GM18499 (cell line): ENCODE data around the gene CRKL.
"Not testable (repeated sequence)": the region's sequence is repeated elsewhere in the genome, so short reads cannot be mapped to it uniquely, and the experiment has no call there.

ENCODE experiments used
- ATAC-seq: cut with Tn5 transposase; IDR thresholded peaks from one replicate; pipeline ENCODE4 v1.9.1; 2021; ENCODE audit warnings: moderate number of reproducible peaks; ENCODE audit not compliant: insufficient read depth, unreplicated experiment

The CRKL gene

DNA sequence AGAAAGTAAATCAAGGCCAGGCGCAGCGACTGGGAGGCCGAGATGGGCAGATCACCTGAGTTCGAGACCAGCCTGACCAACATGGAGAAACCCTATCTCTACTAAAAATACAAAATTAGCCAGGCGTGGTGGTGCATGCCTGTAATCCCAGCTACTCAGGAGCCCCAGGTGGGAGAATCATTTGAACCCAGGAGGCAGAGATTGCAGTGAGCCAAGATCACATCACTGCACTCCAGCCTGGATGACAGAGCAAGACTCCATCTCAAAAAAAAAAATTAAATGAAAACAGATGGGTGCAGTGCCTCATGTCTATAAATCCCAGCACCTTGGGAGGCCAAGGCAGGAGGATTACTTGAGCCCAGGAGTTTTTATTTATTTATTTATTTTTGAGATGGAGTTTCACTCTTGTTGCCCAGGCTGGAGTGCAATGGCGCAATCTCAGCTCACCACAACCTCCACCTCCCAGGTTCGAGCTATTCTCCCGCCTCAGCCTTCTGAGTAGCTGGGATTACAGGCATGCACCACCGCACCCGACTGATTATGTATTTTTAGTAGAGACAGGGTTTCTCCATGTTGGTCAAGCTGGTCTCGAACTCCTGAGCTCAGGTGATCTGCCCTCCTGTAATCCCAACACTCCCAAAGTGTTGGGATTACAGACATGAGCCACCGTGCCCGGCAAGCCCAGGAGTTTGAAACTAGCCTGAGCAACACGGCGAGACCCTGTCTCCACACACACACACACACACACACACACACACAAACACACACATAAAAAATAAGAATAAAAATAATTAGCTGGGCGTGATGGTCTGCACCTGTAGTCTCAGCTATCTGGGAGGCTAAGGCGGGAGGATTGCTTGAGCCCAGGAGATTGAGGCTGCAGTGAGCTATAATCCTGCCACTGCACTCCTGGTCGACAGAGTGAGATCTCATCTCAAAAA lies 15.8 kb upstream of the CRKL start:
- not testable (repeated sequence) for ATAC-seq

DNA sequence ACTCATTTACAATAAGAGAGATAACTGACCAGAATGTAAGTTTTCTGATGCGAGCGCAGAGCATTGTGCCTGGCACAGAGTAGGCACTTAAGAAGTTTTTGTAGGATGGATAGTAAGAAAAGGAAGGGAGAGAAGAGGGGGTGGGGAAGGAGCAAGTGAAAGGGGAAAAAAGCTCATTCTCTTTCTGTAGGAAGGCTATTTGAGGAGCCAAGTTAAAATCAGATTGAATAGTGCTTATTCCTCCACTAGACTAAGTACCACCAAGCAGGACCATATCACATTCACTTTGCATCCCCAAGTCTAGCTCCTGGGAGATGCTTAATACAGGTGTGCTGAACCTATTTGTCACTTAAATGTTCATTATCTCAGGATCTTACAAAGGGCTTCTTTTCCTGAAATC lies 14.1 kb upstream of the CRKL start:
- ATAC-seq, result no peak

DNA sequence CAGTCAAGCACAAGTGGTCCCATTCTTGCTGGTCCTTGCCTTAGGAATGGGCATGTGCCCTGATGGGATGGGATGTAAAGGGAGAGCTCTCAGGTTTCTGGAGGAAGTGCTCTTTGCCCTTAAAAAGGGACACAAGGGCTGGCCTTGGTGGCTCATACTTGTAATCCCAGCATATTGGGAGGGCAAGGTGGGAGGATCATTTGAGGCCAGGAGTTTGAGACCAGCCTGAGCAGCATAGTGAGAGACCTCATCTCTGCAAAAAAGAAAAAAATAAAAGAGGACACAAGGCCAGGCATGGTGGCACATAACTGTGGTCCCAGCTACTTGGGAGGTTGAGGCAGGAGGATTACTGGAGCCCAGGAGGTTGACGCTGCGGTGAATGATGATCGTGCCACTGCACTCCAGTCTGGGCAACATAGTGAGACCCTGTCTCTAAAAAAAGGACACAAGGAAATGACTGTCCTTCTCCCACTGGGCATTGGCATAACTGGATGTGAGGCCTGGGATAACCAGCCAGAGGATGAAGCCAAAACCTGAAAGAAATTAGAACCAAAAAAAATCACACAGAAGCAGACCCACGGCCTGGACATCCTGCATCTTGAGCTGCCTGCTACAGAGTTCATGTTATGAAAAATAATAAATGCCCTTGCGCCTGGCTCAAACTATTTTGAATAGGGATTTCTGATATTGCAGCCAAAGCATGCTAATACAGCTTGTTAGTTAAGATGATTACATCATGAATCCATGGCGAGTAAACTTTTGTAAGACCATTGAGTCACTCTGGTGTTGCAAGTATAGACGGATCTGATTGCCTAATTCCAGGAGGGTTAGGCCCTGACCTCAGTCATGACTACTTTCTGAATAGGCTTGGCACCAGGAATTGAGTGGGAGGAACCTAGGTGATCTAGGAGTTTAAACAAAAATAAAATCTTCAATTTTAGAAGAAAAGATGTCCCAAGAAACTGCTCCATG lies 12.9 kb upstream of the CRKL start:
- no peak for ATAC-seq

DNA sequence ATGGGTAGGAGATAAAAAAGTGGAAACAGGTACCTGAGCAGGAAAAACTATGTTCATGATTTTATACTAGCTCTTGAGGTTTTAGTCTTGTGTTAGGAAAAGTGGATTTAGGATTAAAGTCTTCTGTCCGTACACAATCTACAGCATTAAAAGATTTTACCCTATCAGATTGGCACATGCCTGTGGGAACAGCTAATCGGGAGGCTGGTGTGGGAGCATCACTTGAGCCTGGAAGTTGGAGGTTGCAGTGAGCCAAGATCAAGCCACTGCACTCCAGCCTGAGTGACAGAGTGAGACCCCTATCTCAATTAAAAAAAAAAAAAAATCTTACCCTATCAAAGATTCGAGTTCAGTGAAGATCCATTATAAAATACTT lies 12.2 kb upstream of the CRKL start:
- no peak for ATAC-seq

DNA sequence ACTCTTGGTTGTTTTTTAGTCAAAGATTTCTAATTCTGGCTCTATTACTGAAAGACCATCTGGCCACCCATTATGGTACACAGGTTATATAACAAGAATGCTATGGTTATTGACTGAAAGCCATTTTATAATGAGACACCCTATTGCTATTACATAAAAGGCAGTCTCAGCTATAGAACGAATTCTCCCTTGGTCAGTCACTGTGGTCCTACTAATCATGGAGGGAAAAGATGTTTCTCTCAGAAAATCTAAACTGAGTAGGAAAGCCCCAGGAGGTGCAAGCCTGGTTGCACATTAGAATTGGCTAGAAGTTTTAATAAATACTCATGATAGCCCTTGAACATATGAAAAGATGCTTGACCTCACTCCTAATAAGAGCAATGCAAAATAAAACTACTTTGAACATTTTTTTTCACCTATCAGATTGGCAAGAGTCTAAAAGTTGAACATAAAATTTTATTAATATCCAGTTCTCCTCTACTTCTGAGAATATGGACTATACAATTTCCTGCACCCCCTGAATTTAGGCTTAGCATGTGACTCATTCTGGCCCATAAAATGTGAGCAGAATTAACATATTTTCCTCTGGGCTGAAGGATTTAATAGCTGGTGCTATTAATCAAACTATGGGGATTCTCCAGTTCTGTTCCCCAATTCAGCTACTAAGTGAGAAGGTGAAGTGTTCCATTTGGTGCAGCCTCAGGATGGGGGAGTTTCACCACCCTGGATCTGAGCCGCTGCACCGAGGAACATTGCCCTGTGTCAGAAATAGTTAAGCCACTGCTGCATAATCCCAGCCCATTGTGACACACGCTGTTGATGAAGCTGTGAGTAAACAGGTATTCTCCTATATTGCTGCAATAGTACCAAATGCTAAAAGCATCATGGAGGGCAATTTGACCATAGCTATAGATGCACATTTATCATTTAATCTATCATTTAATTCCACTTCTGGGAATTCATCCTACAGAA lies 11.5 kb upstream of the CRKL start:
- no peak for ATAC-seq

DNA sequence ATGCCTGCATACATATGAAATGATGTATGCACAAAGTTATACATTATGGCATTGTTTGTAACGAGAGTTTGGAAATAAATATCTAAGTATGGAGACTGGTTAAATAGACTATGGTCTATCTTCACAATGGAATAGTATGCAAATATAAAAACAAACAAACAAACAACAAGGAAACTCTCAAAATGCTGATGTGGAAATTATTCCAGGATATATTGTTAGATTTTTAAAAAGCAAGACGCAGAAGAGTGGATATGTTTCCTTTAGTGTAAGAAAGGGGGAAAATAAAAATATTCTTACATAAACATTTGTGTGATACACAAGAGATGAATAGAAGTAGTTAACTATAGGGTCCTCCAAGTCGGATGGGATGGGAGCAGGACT lies 10.8 kb upstream of the CRKL start:
- no peak for ATAC-seq

DNA sequence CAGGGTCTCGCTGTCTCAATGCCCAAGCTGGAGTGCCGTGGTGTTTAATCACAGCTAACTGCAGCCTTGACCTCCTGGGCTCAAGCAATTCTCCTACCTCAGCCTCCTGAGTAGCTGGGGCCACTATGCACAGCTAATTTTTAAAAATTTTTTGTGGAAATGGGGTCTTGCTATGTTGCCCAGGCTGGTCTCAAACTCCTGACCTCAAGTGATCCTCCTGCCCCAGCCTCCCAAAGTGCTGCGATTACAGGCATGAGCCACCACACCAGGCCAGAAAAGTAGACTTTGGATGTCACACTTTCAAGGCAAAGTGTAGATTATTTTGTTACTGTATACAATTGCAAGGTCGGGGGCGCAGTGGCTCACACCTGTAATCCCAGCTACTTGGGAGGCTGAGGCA lies 8.5 kb upstream of the CRKL start:
- not testable (repeated sequence) for ATAC-seq

DNA sequence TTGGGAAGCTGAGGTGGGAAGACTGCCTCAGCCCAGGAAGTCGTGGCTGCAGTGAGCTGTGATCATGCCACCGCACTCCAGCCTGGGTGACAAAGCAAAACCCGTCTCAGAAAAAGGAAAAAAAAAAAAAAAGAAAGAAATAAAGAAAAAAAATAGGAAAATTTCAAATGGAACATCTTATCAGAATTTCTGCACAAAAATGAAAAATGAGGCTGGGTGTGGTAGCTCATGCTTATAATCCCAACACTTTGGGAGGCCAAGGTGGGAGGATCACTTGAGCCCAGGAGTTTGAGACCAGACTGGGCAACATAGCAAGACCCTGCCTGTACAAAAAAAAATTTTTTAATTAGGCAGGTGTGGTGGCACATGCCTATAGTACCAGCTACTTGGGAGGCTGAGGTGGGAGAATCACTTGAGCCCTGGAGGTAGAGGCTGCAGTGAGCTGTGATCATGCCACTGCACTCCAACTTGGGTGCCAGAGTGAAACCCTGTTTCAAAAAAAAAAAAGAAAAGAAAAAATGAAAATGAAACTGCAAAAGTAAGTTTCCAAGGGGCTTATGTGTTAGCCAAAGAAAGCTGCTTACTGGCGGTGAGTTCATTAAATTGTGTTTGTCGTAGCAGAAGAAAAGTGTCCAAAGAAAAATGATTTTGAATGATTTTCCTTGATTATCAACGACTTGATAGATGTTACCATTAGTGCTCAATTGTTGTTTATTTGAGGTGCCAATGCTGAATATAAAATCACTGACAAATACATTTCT lies 7.5 kb upstream of the CRKL start:
- no peak for ATAC-seq

DNA sequence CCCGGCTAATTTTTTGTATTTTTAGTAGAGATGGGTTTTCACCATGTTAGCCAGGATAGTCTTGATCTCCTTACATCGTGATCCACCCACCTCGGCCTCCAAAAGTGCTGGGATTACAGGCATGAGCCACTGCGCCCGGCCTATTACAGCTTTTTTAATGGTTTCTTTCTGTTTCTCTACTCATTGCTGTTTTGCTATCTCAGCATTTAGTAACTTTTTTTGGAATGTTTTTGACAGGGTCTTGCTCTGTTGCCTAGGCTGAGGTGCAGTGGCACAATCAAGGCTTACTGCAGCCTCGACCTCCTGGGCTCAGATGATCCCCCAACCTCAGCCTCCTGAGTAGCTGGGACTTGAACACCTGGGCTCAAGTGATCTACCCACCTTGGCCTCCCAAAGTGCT lies 4.7 kb upstream of the CRKL start:
- ATAC-seq, result no peak

DNA sequence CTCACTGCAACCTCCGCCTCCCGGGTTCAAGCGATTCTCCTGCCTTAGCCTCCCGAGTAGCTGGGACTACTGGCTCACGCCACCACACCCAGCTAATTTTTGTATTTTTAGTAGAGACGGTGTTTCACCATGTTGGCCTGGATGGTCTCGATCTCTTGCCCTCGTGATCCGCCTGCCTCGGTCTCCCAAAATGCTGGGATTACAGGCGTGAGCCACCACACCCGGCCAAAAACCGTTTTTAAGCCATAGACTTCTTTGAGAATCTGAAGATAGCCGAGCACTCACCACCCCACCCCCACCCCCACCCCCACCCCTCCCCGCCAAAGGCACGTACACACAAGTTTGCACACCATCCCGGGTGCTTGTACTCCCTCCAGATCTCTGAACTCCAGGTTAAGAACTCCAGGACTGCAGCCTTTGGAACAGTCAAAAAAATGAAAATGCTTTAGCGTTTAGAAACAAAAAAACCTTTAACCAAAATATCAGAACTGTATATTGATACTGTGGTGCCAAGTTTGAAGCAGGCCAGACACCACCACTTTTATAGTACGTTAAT lies 1.5 kb downstream of the CRKL start:
- ATAC-seq, result no peak

DNA sequence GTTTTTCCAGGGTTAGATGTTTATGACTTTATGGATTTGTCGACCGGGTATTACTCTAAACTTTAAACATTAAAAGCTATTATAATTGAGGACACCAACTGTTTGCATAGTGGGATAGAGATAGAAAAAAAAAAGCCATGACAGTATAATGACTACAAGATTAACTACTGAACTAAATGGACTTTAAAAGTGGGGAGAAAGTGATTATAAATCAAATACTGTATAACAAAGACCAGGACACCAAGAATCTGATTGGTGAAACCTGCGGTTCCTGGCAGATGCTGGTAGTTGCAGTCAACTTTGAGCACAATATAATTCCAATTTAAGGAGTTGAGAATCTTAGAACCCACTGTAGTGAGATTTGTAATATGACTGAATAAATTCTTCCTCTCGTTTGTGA lies 2.5 kb downstream of the CRKL start:
- ATAC-seq, result no peak

DNA sequence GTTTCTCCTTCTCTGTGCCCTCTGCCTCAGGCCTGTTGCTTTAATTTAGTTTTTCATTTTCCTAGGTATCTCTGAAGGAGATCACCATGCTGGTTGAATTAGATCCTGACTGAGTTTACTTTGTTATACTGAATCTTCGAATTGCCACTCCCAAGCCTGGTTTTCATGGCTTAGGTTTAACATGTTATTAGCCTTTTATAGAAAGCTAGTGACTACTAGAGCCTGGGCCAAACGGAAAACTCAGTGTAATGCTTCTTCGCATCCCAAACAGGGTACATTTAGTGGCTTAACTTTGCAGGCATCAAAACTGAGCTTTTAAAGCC lies 3.6 kb downstream of the CRKL start:
- no peak for ATAC-seq

DNA sequence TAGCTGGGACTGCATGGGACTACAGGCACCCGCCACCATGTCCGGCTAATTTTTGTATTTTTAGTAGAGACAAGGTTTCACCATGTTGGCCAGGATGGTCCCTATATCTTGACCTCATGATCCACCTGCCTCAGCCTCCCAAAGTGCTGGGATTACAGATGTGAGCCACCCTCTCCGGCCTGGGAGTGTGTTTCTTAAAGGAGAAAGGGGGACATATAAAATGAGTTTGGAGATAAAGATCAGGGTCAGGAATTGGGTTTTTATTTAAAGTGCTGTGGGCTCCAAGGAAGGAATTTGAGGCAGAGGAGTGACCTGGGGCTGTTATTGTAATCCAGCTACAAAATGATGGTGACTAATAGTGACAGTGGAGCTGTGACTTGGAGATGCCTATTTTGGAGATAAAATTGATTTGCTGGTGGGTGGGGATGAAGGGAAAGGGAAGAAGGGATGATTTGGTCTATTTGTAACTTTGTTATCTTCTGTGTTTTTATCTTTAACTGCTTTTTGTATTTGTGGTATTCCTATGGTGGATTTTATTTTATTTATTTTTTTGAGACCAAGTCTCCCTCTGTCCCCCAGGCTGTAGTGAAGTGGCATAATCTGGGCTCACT lies 5.0 kb downstream of the CRKL start:
- no peak for ATAC-seq

DNA sequence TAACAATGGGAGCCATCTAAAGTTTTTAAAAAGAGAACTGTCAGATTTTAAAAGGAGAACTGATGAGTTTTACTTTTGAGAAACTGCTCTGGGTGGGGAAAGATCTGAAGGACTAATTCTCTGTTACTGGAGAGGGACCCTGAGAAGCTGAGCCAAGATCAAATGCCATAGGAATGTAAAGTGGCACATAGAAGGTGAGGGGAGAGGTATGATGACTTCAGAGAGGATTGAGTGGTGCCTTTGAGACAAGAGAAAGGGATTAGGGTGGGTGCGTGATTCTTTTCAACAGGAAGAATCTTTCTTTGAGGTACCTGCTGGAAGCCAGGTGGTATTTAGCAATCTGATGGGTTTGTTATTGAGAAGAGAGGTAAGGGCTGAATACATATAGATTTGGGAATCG lies 9.0 kb downstream of the CRKL start:
- no peak for ATAC-seq

DNA sequence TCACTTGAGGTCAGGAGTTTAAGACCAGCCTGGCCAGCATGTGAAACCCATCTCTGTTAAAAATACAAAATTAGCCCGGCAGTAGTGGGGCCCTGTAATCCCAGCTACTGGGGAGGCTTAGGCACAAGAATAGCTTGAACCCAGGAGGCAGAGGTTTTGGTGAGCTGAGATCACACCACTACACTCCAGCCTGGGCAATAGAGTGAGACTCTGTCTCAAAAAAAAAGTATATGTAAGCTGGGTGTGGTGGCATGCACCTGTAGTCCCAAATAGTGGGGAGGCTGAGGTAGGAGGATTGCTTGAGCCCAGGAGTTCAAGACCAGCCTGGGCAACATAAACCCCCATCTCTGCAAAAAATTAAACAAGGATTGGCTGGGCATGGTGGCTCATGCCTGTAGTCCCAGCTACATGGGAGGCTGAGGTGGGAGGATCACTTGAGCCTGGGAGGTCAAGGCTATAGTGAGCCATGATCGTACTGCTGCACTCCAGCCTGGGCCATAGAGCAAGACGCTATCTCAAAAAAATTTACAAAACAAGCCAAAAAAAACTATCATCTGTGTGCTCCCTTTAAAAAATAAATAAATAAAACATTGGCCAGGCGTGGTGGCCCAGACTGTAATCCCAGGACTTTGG lies 10.8 kb downstream of the CRKL start:
- no peak for ATAC-seq

DNA sequence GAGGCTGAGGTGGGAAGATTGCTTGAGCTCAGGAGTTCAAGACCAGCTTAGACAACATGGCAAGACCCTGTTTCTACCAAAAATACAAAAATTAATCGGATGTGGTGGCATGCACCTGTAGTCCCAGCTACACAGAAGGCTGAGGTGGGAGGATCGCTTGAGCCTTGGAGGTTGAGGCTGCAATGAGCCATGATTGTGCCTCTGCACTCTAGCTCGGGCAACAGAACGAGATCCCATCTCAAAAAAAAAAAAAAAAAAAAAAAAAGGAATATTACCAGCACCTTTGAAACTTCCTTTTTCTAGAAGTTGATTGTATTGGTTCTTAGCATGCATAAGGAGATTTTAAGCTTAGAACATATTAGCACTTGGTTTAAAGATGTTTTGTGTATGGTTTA lies 11.4 kb downstream of the CRKL start:
- ATAC-seq, result no peak

DNA sequence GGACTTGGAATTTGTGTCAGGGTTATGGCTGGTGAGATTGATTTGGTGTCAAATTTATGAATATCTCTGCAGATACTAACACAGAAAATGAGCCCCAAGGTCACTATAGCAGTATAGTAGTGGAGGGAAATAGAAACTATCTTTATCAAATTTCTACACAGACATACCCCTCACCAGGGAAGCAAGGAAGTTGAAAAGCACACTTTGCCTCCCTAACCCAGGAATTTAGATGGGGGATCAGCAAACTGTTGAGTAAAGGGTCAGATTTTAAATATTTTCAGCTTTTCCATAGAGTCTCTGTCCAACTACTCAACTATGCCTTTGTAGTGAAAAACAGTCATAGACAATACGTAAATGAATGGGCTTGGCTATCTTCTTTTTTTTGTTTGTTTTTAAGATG lies 12.8 kb downstream of the CRKL start:
- no peak for ATAC-seq

DNA sequence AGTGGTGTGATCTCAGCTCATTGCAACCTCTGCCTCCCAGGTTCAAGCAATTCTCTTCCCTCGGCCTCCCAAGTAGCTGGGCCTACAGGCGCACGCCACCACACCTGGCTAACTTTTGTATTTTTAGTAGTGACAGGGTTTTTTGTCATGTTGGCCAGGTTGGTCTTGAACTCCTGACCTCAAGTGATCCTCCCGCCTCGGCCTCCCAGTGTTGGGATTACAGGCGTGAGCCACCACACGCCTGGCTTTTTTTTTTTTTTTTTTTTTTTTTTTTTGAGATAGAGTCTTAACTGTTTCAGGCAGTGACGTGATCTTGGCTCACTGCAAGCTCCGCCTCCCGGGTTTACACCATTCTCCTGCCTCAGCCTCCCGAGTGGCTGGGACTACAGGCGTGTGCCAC lies 13.2 kb downstream of the CRKL start:
- not testable (repeated sequence) for ATAC-seq
